CD4-positive, alpha-beta T cell (primary cell): ENCODE measurements around the gene TOR3A. TPM values are rescaled to one million over a fixed set of nuclear protein-coding genes. Genes with fewer than 3 reads are reported as not detected.

Source experiments
- ATAC-seq: fragments of 200-7000 bp; cut with Tn5 transposase; one replicate; pipeline ENCODE4 v1.10.0; 2022; ENCODE audit warnings: mild to moderate bottlenecking; ENCODE audit not compliant: poor library complexity
- CTCF ChIA-PET: fragments of 350-600 bp; sonication (Branson Sonifier 250); formaldehyde crosslinking; loops from one replicate; lab custom pipeline; 2021; ENCODE audit warnings: antibody characterized with exemption, inconsistent platforms; lab: Charles Lee
- POLR2A ChIA-PET: fragments of 350-600 bp; sonication (Branson Sonifier 250); formaldehyde crosslinking; loops from one replicate; lab custom pipeline; 2021; ENCODE audit warnings: antibody characterized with exemption, inconsistent platforms; lab: Charles Lee
- DNase-seq, 14 experiments: peaks; one replicate each; pipeline ENCODE4 v3.0.0-alpha.2; 2013 to 2020; ENCODE audit warnings: mixed read lengths in 2 of 14
- H3K27ac ChIP-seq, 2 donors: one replicate each; pipeline versions ENCODE4 v1.5.1 to v1.7.0; 2013; ENCODE audit warnings: low read length in 2 of 2, low read depth in 1 of 2, mild to moderate bottlenecking in 1 of 2
- H3K27me3 ChIP-seq, 2 experiments: 1 replicate in 1 of 2; 2 replicates in 1 of 2; pipeline versions ENCODE4 v1.6.1 to v1.7.0; 2013; ENCODE audit warnings: low read length in 2 of 2, control low read depth in 1 of 2, mild to moderate bottlenecking in 1 of 2, moderate library complexity in 1 of 2; ENCODE audit not compliant: insufficient read depth in 2 of 2, control insufficient read depth in 1 of 2
- H3K36me3 ChIP-seq: one replicate; pipeline ENCODE4 v1.6.1; 2013; ENCODE audit warnings: low read length, control low read depth; ENCODE audit not compliant: insufficient read depth
- H3K4me1 ChIP-seq: one replicate; pipeline ENCODE4 v1.6.1; 2013; ENCODE audit warnings: low read length, control low read depth; ENCODE audit not compliant: insufficient read depth
- H3K4me3 ChIP-seq: one replicate; pipeline ENCODE4 v1.5.1; 2013; ENCODE audit warnings: mild to moderate bottlenecking, low read length, moderate library complexity
- H3K9me3 ChIP-seq, 2 experiments: 1 replicate in 1 of 2; 2 replicates in 1 of 2; pipeline versions ENCODE4 v1.6.1 to v1.7.0; 2013; ENCODE audit warnings: low read length in 2 of 2, mild to moderate bottlenecking in 2 of 2, control low read depth in 1 of 2, moderate library complexity in 1 of 2; ENCODE audit not compliant: control insufficient read depth in 1 of 2, insufficient read depth in 1 of 2
- H3K27ac Mint-ChIP-seq: one replicate; pipeline ENCODE4 v1.8.0; 2020; ENCODE audit warnings: mixed read lengths
- H3K27me3 Mint-ChIP-seq: one replicate; pipeline ENCODE4 v1.8.0; 2021; ENCODE audit warnings: mixed read lengths
- H3K36me3 Mint-ChIP-seq: one replicate; pipeline ENCODE4 v1.8.0; 2021; ENCODE audit warnings: low read depth, mixed read lengths
- H3K4me1 Mint-ChIP-seq: one replicate; pipeline ENCODE4 v1.8.0; 2021; ENCODE audit warnings: low read depth, mixed read lengths
- H3K4me3 Mint-ChIP-seq: one replicate; pipeline ENCODE4 v1.8.0; 2020; ENCODE audit warnings: mild to moderate bottlenecking, mixed read lengths
- H3K9me3 Mint-ChIP-seq: one replicate; pipeline ENCODE4 v1.8.0; 2020; ENCODE audit warnings: mixed read lengths
- CTCF ChIP-seq: fragments of 200-600 bp; IDR thresholded peaks from one replicate; pipeline ENCODE4 v1.8.0; 2022; ENCODE audit warnings: antibody characterized with exemption, mild to moderate bottlenecking
- intact Hi-C, 2 experiments: fragments of 100-400 bp; cut with DNase I in 1 of 2; cut with micrococcal nuclease in 1 of 2; formaldehyde crosslinking; loops; one replicate each; pipeline versions ENCODE4 v1.15.1 to v1.9.0; 2023 to 2025; cut with DNase I, micrococcal nuclease
- total RNA-seq, 174 experiments: library from RNA in 2 of 174; stranded (reverse) in 2 of 174; gene quantifications; one replicate each; pipeline ENCODE4 v1.2.3 and lab custom pipeline; 2021 to 2026

TOR3A gene
- total RNA-seq, 2 experiments from 2014 or later: 17.2 TPM

GRCh38 chr1:179052776-179053175 lies 29.1 kb upstream of the TOR3A start:
- no peak overlapping the region for H3K27ac ChIP-seq
- Mint-ChIP-seq H3K27me3 (no peaks in the 10 kb centered on the region), H3K36me3 (peaks cover 57% of the 10 kb centered on the region), H3K4me1 (no peaks in the 10 kb centered on the region), H3K9me3 (no peaks in the 10 kb centered on the region), H3K27ac (no peak overlapping the region), H3K4me3 (no peak overlapping the region)
- no peaks in the 10 kb centered on the region for H3K4me1 ChIP-seq
- no peaks in the 10 kb centered on the region for H3K9me3 ChIP-seq
- no peaks in the 10 kb centered on the region for H3K27me3 ChIP-seq
- ChIA-PET POLR2A (no interaction called here), CTCF (interaction anchor here (0.6 kb wide), 1 partner anchor 197 kb away, joined by 3 read pairs; no protein-coding TSS in a partner anchor)
- ATAC-seq (no peak), DNase-seq (no peak)
- peaks cover 24% of the 10 kb centered on the region for H3K36me3 ChIP-seq
- TF ChIP-seq CTCF: no peak
- H3K4me3 ChIP-seq: no peak overlapping the region
- intact Hi-C loops: no loop called here

- no peak for ATAC-seq
Observed at GRCh38 chr1:179053486-179053885, 28.4 kb upstream of the TOR3A start.

GRCh38 chr1:179055937-179056336 lies 25.9 kb upstream of the TOR3A start:
- no peaks in the 10 kb centered on the region for H3K9me3 ChIP-seq
- ChIA-PET CTCF (no interaction called here), POLR2A (no interaction called here)
- no peaks in the 10 kb centered on the region for H3K27me3 ChIP-seq
- no peak overlapping the region for H3K4me3 ChIP-seq
- Mint-ChIP-seq H3K9me3 (no peaks in the 10 kb centered on the region), H3K4me1 (no peaks in the 10 kb centered on the region), H3K36me3 (peaks cover 65% of the 10 kb centered on the region), H3K27me3 (no peaks in the 10 kb centered on the region), H3K27ac (no peak overlapping the region), H3K4me3 (no peak overlapping the region)
- H3K36me3 ChIP-seq: peaks cover 21% of the 10 kb centered on the region
- no peaks in the 10 kb centered on the region for H3K4me1 ChIP-seq
- no peak for TF ChIP-seq CTCF
- intact Hi-C loops: no loop called here
- no peak overlapping the region for H3K27ac ChIP-seq
- DNase-seq (no peak), ATAC-seq (no peak)

More at GRCh38 chr1:179053486-179053885, 28.4 kb upstream of the TOR3A start:
- Mint-ChIP-seq H3K27ac (no peak overlapping the region), H3K27me3 (no peaks in the 10 kb centered on the region), H3K9me3 (no peaks in the 10 kb centered on the region), H3K4me3 (no peak overlapping the region), H3K4me1 (no peaks in the 10 kb centered on the region), H3K36me3 (peaks cover 60% of the 10 kb centered on the region)
- Histone ChIP-seq H3K4me3 (no peak overlapping the region), H3K9me3 (no peaks in the 10 kb centered on the region), H3K27ac (no peak overlapping the region), H3K4me1 (no peaks in the 10 kb centered on the region), H3K27me3 (no peaks in the 10 kb centered on the region), H3K36me3 (peaks cover 21% of the 10 kb centered on the region)
- intact Hi-C loops: no loop called here
- no peak for DNase-seq
- CTCF ChIA-PET: no interaction called here
- no peak for TF ChIP-seq CTCF
- POLR2A ChIA-PET: no interaction called here
